Measurements from ENCODE around the gene FGD4. TPM values are rescaled to one million over a fixed set of nuclear protein-coding genes. Genes with fewer than 3 reads are reported as not detected.

The FGD4 gene
- total RNA-seq, 4 donors from 2014 or later = 42.6 to 69.4 (median 47.3) TPM

DNA sequence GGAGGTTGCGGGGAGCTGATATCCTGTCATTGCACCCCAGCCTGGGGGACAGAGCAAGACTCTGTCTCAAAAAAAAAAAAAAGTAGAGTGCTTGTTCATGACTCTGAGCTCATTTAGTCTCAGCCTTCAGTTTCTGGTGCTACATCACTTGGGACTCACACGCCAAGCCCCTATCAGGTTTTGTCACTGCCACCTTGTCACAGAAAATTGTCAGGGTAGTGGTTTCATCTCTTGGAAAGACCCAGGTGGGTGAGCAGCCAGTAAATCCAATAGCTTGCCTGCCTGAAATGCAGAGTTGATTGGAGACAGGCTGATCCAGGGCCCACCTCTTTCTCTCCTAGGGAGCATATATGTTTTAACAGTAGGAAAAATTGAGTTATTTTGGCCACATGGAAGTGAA lies 113.0 kb downstream of the FGD4 start:
- Histone ChIP-seq H3K9me3 (no peaks in the 10 kb centered on the region), H3K4me3 (no peak overlapping the region), H3K27ac (no peak overlapping the region), H3K36me3 (no peaks in the 10 kb centered on the region), H3K4me1 (peaks cover 9% of the 10 kb centered on the region), H3K27me3 (no peaks in the 10 kb centered on the region)
- 92% methylated on average over 2 of the region's 2 CpGs for WGBS
- no peak for DNase-seq (ENCODE audit: low spot score in 2 of 2)
- TF ChIP-seq POLR2AphosphoS5 (IDR thresholded peaks at IDR 0.05) (no peak), EP300 (IDR thresholded peaks at IDR 0.05) (no peak), CTCF (IDR thresholded peaks at IDR 0.05) (no peak), POLR2A (IDR thresholded peaks at IDR 0.05) (no peak)

DNA sequence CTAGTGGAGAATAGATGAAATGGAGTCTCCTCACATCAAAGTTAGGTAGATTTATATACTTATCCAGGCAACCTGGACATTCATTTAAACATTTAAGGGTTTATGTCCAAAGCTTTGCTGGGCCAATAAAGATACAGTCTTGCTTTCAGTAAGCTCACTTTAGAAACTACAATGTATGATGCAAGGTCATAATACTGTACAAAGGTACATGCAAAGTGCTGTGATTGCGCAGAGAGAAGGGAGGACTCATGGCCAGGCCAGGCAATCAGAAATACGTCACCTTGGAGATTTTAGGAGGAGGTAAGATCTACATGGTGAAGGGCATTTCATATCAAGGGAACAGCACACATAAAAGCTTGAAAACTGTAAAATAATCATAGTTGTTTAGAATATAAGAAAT lies 113.6 kb downstream of the FGD4 start:
- WGBS = 93% methylated on average over 2 of the region's 2 CpGs
- no peak for TF ChIP-seq CTCF (IDR thresholded peaks at IDR 0.05)
- no peak for TF ChIP-seq POLR2AphosphoS5 (IDR thresholded peaks at IDR 0.05)
- no peak for TF ChIP-seq EP300 (IDR thresholded peaks at IDR 0.05)
- no peak for TF ChIP-seq POLR2A (IDR thresholded peaks at IDR 0.05)
- H3K4me3 ChIP-seq = no peak overlapping the region
- H3K27ac ChIP-seq = no peak overlapping the region
- H3K27me3 ChIP-seq = no peaks in the 10 kb centered on the region
- peaks cover 9% of the 10 kb centered on the region for H3K4me1 ChIP-seq
- DNase-seq (ENCODE audit: low spot score in 2 of 2) = no peak
- no peaks in the 10 kb centered on the region for H3K36me3 ChIP-seq
- H3K9me3 ChIP-seq = no peaks in the 10 kb centered on the region

- H3K9me3 ChIP-seq = no peaks in the 10 kb centered on the region
- TF ChIP-seq EP300 (IDR thresholded peaks at IDR 0.05) (no peak), POLR2A (IDR thresholded peaks at IDR 0.05) (no peak), POLR2AphosphoS5 (IDR thresholded peaks at IDR 0.05) (no peak), CTCF (IDR thresholded peaks at IDR 0.05) (no peak)
- peaks cover 4% of the 10 kb centered on the region for H3K4me1 ChIP-seq
- no peak for DNase-seq (ENCODE audit: low spot score in 2 of 2)
- no peak overlapping the region for H3K4me3 ChIP-seq
- H3K36me3 ChIP-seq = no peaks in the 10 kb centered on the region
- H3K27me3 ChIP-seq = no peaks in the 10 kb centered on the region
- no peak overlapping the region for H3K27ac ChIP-seq
- 80% methylated on average over 1 of the region's 1 CpG for WGBS
These were observed 115.9 kb downstream of the FGD4 start for GRCh38 chr12:32515137-32515873.

DNA sequence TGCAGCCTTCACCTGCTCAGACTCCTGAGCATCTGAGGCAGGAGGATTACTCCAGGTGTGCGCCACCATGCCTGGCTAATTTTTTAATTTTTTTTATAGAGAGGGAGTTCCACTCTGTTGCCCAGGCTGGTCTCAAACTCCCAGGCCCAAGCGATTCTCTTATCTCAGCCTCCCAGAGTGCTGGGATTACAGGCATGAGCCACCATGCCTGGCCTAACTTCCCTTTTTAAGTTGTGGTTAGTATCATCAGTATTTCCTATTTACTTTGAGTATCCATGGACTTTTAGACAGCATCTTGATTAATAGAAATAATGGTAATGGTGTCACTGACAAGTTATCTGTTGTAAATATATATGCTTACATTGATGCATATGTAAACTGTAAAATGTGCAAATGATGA lies 116.9 kb downstream of the FGD4 start:
- WGBS = 92% methylated on average over 2 of the region's 2 CpGs
- no peaks in the 10 kb centered on the region for H3K36me3 ChIP-seq
- TF ChIP-seq CTCF (IDR thresholded peaks at IDR 0.05) = no peak
- TF ChIP-seq POLR2A (IDR thresholded peaks at IDR 0.05) = no peak
- no peak for TF ChIP-seq EP300 (IDR thresholded peaks at IDR 0.05)
- no peak for TF ChIP-seq POLR2AphosphoS5 (IDR thresholded peaks at IDR 0.05)
- no peak overlapping the region for H3K27ac ChIP-seq
- no peaks in the 10 kb centered on the region for H3K9me3 ChIP-seq
- H3K4me1 ChIP-seq = peaks cover 9% of the 10 kb centered on the region
- H3K27me3 ChIP-seq = no peaks in the 10 kb centered on the region
- no peak for DNase-seq (ENCODE audit: low spot score in 2 of 2)
- H3K4me3 ChIP-seq = no peak overlapping the region

GRCh38 chr12:32517966-32518365 lies 118.6 kb downstream of the FGD4 start:
- Histone ChIP-seq H3K27ac (no peak overlapping the region), H3K27me3 (no peaks in the 10 kb centered on the region), H3K4me3 (no peak overlapping the region), H3K9me3 (no peaks in the 10 kb centered on the region), H3K4me1 (peaks cover 26% of the 10 kb centered on the region), H3K36me3 (no peaks in the 10 kb centered on the region)
- DNase-seq (ENCODE audit: low spot score in 2 of 2) = no peak
- TF ChIP-seq CTCF (IDR thresholded peaks at IDR 0.05) = no peak
- no peak for TF ChIP-seq EP300 (IDR thresholded peaks at IDR 0.05)
- no peak for TF ChIP-seq POLR2AphosphoS5 (IDR thresholded peaks at IDR 0.05)
- no peak for TF ChIP-seq POLR2A (IDR thresholded peaks at IDR 0.05)
- WGBS = 97% methylated on average over 5 of the region's 5 CpGs
